Stimulated activated CD8-positive, alpha-beta memory T cell treated with anti-CD3 and anti-CD28 coated beads, Interleukin-12 subunit alpha, Interleukin-12 subunit beta, amount 100 ng/mL, for 24 hours (primary cell): ENCODE results near the gene MTHFSD.

ENCODE experiments used
- DNase-seq: peaks from one replicate; pipeline ENCODE4 v3.0.0-alpha.2; 2020; ENCODE audit errors: extremely low read depth

The MTHFSD gene

GRCh38 chr16:86530251-86531190 is 24.5 kb downstream of the MTHFSD start:
- DNase-seq, result no peak

GRCh38 chr16:86529160-86529559 is 25.9 kb downstream of the MTHFSD start:
- DNase-seq, result no peak

- DNase-seq, result no peak
Observed at GRCh38 chr16:86528061-86528929, 26.7 kb downstream of the MTHFSD start.

- no peak for DNase-seq
Observed at GRCh38 chr16:86527366-86527765, 27.7 kb downstream of the MTHFSD start.

- no peak for DNase-seq
Observed at GRCh38 chr16:86525696-86526095, 29.3 kb downstream of the MTHFSD start.

GRCh38 chr16:86524029-86524428 is 31.0 kb downstream of the MTHFSD start:
- no peak for DNase-seq

GRCh38 chr16:86523166-86523740 is 31.8 kb downstream of the MTHFSD start:
- no peak for DNase-seq

GRCh38 chr16:86522634-86523033 is 32.4 kb downstream of the MTHFSD start:
- no peak for DNase-seq

- DNase-seq, result no peak
Observed at GRCh38 chr16:86521236-86522197, 33.5 kb downstream of the MTHFSD start.

GRCh38 chr16:86520317-86521210 is 34.5 kb downstream of the MTHFSD start:
- DNase-seq, result no peak

GRCh38 chr16:86519649-86520316 is 35.3 kb downstream of the MTHFSD start:
- no peak for DNase-seq

GRCh38 chr16:86519007-86519648 is 35.9 kb downstream of the MTHFSD start:
- no peak for DNase-seq

- no peak for DNase-seq
Observed at GRCh38 chr16:86517652-86518258, 37.3 kb downstream of the MTHFSD start.

GRCh38 chr16:86517033-86517432 is 38.0 kb downstream of the MTHFSD start:
- DNase-seq, result no peak

- no peak for DNase-seq
Observed at GRCh38 chr16:86516623-86517003, 38.4 kb downstream of the MTHFSD start.

- no peak for DNase-seq
Observed at GRCh38 chr16:86515777-86516622, 39.0 kb downstream of the MTHFSD start.

GRCh38 chr16:86515413-86515776 is 39.6 kb downstream of the MTHFSD start:
- no peak for DNase-seq
